OCI-LY3 (cell line): ENCODE measurements around the gene CREB3L2.

ENCODE experiments used
- CTCF ChIP-seq: fragments of 200-600, 300-600 bp; sonication (generic); IDR thresholded peaks from 2 replicates; pipeline ENCODE4 v1.5.1; 2014; ENCODE audit warnings: antibody characterized with exemption, low read length, low read depth
- EZH2phosphoT487 ChIP-seq: fragments of 200-600 bp; shearing (Covaris generic); IDR thresholded peaks from 2 replicates; pipeline ENCODE4 v1.6.1; 2018; ENCODE audit warnings: antibody characterized with exemption, mixed run types, low read depth

GRCh38 chr7:137839903-137840779, 161.7 kb downstream of the CREB3L2 start:
- no peak for TF ChIP-seq CTCF
- no peak for TF ChIP-seq EZH2phosphoT487
